Mucosa of rectum (tissue), 2 donors: ENCODE results near the gene ZNF678.
"Not testable (repeated sequence)": the region's sequence is repeated elsewhere in the genome, so short reads cannot be mapped to it uniquely, and the experiment has no call there.

Experiments used
- H3K27ac ChIP-seq, 2 donors: one replicate each; pipeline ENCODE4 v1.7.0; 2013; ENCODE audit warnings: inconsistent platforms in 2 of 2, low read depth in 2 of 2, low read length in 2 of 2
- H3K27me3 ChIP-seq, 2 donors: one replicate each; pipeline ENCODE4 v1.7.0; 2013; ENCODE audit warnings: low read length in 2 of 2; ENCODE audit not compliant: control insufficient read depth in 2 of 2, insufficient read depth in 2 of 2
- H3K36me3 ChIP-seq, 2 donors: one replicate each; pipeline ENCODE4 v1.7.0; 2013; ENCODE audit warnings: low read length in 2 of 2; ENCODE audit not compliant: control insufficient read depth in 2 of 2, insufficient read depth in 2 of 2
- H3K4me1 ChIP-seq, 2 donors: one replicate each; pipeline ENCODE4 v1.7.0; 2013; ENCODE audit warnings: low read length in 2 of 2, mild to moderate bottlenecking in 1 of 2; ENCODE audit not compliant: control insufficient read depth in 2 of 2, insufficient read depth in 2 of 2
- H3K4me3 ChIP-seq, 2 donors: one replicate each; pipeline ENCODE4 v1.7.0; 2013; ENCODE audit warnings: low read length in 2 of 2
- H3K9ac ChIP-seq, 2 donors: one replicate each; pipeline ENCODE4 v1.7.0; 2013; ENCODE audit warnings: low read length in 2 of 2, low read depth in 1 of 2, mild to moderate bottlenecking in 1 of 2
- H3K9me3 ChIP-seq, 2 donors: one replicate each; pipeline ENCODE4 v1.7.0; 2013; ENCODE audit warnings: low read length in 2 of 2; ENCODE audit not compliant: control insufficient read depth in 2 of 2
- donor health status: healthy.
- donor health status: Normal muscosa, but diverticular disease.

ZNF678 gene

DNA sequence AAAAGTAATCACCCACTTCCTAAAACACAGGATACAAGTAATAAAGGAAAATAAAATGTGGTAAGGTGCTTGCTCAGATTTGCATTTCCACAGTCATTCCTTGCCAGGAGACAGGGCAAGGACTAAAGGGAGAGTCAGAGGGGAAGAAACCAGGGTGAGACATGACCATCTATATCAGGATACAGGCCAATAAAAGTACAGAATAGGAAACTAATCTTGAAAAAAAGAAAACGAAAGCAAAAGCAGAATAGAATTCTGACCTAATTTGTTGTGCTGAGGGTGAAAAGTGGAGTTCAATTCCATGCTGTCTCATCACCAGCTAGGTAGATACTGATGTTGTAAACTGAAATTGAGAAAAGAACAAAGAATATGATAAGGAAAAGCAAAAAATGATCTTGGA is 144.5 kb downstream of the ZNF678 start:
- Histone ChIP-seq H3K27me3 (no peaks in the 10 kb centered on the region), H3K36me3 (no peaks in the 10 kb centered on the region), H3K9ac (no peak overlapping the region), H3K27ac (no peak overlapping the region), H3K9me3 (no peaks in the 10 kb centered on the region), H3K4me3 (no peak overlapping the region), H3K4me1 (no peaks in the 10 kb centered on the region)

DNA sequence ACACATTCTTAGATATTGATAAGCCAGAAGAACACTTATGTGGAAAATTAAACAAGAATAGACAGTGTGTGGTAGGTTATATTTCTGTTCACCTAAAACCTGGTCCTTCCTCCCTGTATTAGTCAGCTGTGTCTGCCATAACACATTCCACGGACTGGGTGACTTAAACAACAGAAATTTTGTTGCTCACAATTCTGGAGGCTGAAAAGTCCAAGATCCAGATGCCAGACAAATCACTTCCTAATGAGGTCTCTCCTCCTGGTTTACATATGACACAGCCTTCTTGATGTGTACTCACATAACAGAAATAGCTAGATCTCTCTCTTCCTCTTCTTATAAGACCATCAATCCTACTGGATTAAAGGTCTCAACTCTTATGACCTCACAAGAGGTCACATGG is 146.1 kb downstream of the ZNF678 start:
- H3K27ac ChIP-seq, result no peak overlapping the region

DNA sequence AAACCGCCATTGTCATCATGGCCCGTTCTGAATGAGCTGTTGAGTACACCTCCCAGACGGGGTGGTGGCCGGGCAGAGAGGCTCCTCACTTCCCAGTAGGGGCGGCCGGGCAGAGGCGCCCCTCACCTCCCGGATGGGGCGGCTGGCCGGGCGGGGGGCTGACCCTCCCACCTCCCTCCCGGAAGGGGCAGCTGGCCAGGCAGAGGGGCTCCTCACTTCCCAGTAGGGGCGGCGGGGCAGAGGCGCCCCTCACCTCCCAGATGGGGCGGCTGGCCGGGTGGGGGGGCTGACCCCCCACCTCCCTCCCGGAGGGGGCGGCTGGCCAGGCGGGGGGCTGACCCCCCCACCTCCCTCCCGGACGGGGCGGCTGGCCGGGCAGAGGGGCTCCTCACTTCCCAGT is 147.1 kb downstream of the ZNF678 start:
- not testable (repeated sequence) for H3K4me1 ChIP-seq, H3K4me3 ChIP-seq, H3K9me3 ChIP-seq

More for the DNA sequence above, 146.1 kb downstream of the ZNF678 start:
- peaks cover 0 to 2% of the 10 kb centered on the region in 2 donors for H3K9me3 ChIP-seq
- no peak overlapping the region for H3K9ac ChIP-seq
- H3K36me3 ChIP-seq, result no peaks in the 10 kb centered on the region
- H3K4me3 ChIP-seq, result no peak overlapping the region
- H3K4me1 ChIP-seq, result no peaks in the 10 kb centered on the region
- H3K27me3 ChIP-seq, result no peaks in the 10 kb centered on the region

GRCh38 chr1:227712648-227713047 is 149.3 kb downstream of the ZNF678 start:
- peaks cover 0 to 4% of the 10 kb centered on the region in 2 donors for H3K9me3 ChIP-seq
- H3K4me3 ChIP-seq, result no peak overlapping the region
- H3K27me3 ChIP-seq, result no peaks in the 10 kb centered on the region
- H3K4me1 ChIP-seq, result no peaks in the 10 kb centered on the region
- H3K9ac ChIP-seq, result no peak overlapping the region
- no peaks in the 10 kb centered on the region for H3K36me3 ChIP-seq
- H3K27ac ChIP-seq, result no peak overlapping the region

More for the DNA sequence above, 147.1 kb downstream of the ZNF678 start:
- not testable (repeated sequence) for H3K27ac ChIP-seq, H3K27me3 ChIP-seq, H3K36me3 ChIP-seq, H3K9ac ChIP-seq

- Histone ChIP-seq H3K27ac (no peak overlapping the region), H3K9me3 (peaks cover 4 to 11% of the 10 kb centered on the region in 2 donors), H3K36me3 (no peaks in the 10 kb centered on the region), H3K27me3 (no peaks in the 10 kb centered on the region), H3K4me3 (no peak overlapping the region), H3K4me1 (no peaks in the 10 kb centered on the region), H3K9ac (no peak overlapping the region)
Measured at GRCh38 chr1:227718932-227719331, 155.6 kb downstream of the ZNF678 start.

GRCh38 chr1:227723474-227723873 is 160.1 kb downstream of the ZNF678 start:
- Histone ChIP-seq H3K27ac (no peak overlapping the region), H3K9ac (no peak overlapping the region), H3K27me3 (no peaks in the 10 kb centered on the region), H3K4me1 (peaks cover 0 to under 1% of the 10 kb centered on the region in 2 donors), H3K9me3 (peaks cover 4 to 9% of the 10 kb centered on the region in 2 donors), H3K4me3 (no peak overlapping the region), H3K36me3 (no peaks in the 10 kb centered on the region)

- Histone ChIP-seq H3K27me3 (no peaks in the 10 kb centered on the region), H3K27ac (no peak overlapping the region), H3K4me1 (peaks cover 8 to 9% of the 10 kb centered on the region in 2 donors), H3K4me3 (no peak overlapping the region), H3K9me3 (peaks cover 2% of the 10 kb centered on the region in 2 donors), H3K9ac (no peak overlapping the region), H3K36me3 (no peaks in the 10 kb centered on the region)
Measured at GRCh38 chr1:227725046-227725445, 161.7 kb downstream of the ZNF678 start.

- Histone ChIP-seq H3K36me3 (no peaks in the 10 kb centered on the region), H3K27ac (no peak overlapping the region), H3K9ac (no peak overlapping the region), H3K4me3 (no peak overlapping the region), H3K27me3 (no peaks in the 10 kb centered on the region), H3K9me3 (no peaks in the 10 kb centered on the region), H3K4me1 (peaks cover 8 to 13% of the 10 kb centered on the region in 2 donors)
Measured at GRCh38 chr1:227726318-227726717, 163.0 kb downstream of the ZNF678 start.
